Neuronal stem cell (in vitro differentiated cells): ENCODE measurements around the gene MTUS2.

Experiments
- DNase-seq: peaks from one replicate; pipeline ENCODE4 v3.0.0-alpha.2; 2013; ENCODE audit warnings: low spot score
- H2AFZ ChIP-seq: one replicate; pipeline ENCODE4 v1.6.1; 2013; ENCODE audit warnings: mild to moderate bottlenecking, low read length, inconsistent platforms
- H2AK5ac ChIP-seq: 2 replicates; pipeline ENCODE4 v1.6.1; 2013; ENCODE audit warnings: low read depth, mild to moderate bottlenecking, inconsistent platforms, low read length, moderate library complexity, mixed read lengths
- H2BK120ac ChIP-seq: 2 replicates; pipeline ENCODE4 v1.6.1; 2013; ENCODE audit warnings: low read depth, mild to moderate bottlenecking, inconsistent platforms, low read length, moderate library complexity, mixed read lengths
- H2BK12ac ChIP-seq: one replicate; pipeline ENCODE4 v1.6.1; 2013; ENCODE audit warnings: low read length, inconsistent platforms
- H2BK15ac ChIP-seq: 2 replicates; pipeline ENCODE4 v1.6.1; 2013; ENCODE audit warnings: mild to moderate bottlenecking, low read length, inconsistent platforms, mixed read lengths
- H2BK5ac ChIP-seq: one replicate; pipeline ENCODE4 v1.6.1; 2013; ENCODE audit warnings: inconsistent platforms, mild to moderate bottlenecking, low read length, moderate library complexity
- H3K14ac ChIP-seq: one replicate; pipeline ENCODE4 v1.6.1; 2013; ENCODE audit warnings: low read length, inconsistent platforms
- H3K18ac ChIP-seq: 2 replicates; pipeline ENCODE4 v1.6.1; 2013; ENCODE audit warnings: low read length, inconsistent platforms
- H3K23ac ChIP-seq: 2 replicates; pipeline ENCODE4 v1.6.1; 2013; ENCODE audit warnings: low read depth, mild to moderate bottlenecking, mixed read lengths, low read length, inconsistent platforms; ENCODE audit not compliant: poor library complexity
- H3K27ac ChIP-seq: replicated peaks from 3 replicates; pipeline ENCODE4 v1.5.1; 2013; ENCODE audit warnings: low read length, inconsistent platforms
- H3K27me3 ChIP-seq, 3 experiments: 2 replicates each; pipeline ENCODE4 v1.6.1; 2013; ENCODE audit warnings: low read length in 3 of 3, mild to moderate bottlenecking in 2 of 3, inconsistent platforms in 1 of 3, low read depth in 1 of 3, mixed read lengths in 1 of 3, moderate library complexity in 1 of 3; ENCODE audit not compliant: control insufficient read depth in 3 of 3, insufficient read depth in 3 of 3
- H3K36me3 ChIP-seq, 2 donors: replicated peaks in 1 of 2; 2 replicates each; pipeline ENCODE4 v1.6.1; 2013; ENCODE audit warnings: low read length in 2 of 2; ENCODE audit not compliant: control insufficient read depth in 2 of 2, insufficient read depth in 2 of 2
- H3K4ac ChIP-seq: 2 replicates; pipeline ENCODE4 v1.6.1; 2013; ENCODE audit warnings: inconsistent platforms, mild to moderate bottlenecking, low read length, moderate library complexity
- H3K4me1 ChIP-seq, 2 donors: 1 replicate in 1 of 2; 2 replicates in 1 of 2; pipeline ENCODE4 v1.6.1; 2013; ENCODE audit warnings: low read length in 2 of 2, low read depth in 1 of 2; ENCODE audit not compliant: control insufficient read depth in 2 of 2, insufficient read depth in 1 of 2
- H3K4me2 ChIP-seq: one replicate; pipeline ENCODE4 v1.6.1; 2013; ENCODE audit warnings: mild to moderate bottlenecking, low read length, inconsistent platforms; ENCODE audit not compliant: insufficient read depth, poor library complexity, severe bottlenecking
- H3K4me3 ChIP-seq, 2 donors: 2 replicates each; pipeline ENCODE4 v1.5.1; 2013; ENCODE audit warnings: low read length in 2 of 2, mild to moderate bottlenecking in 2 of 2, inconsistent platforms in 1 of 2, moderate library complexity in 1 of 2
- H3K79me1 ChIP-seq: one replicate; pipeline ENCODE4 v1.6.1; 2013; ENCODE audit warnings: low read depth, mild to moderate bottlenecking, inconsistent platforms, low read length, moderate library complexity
- H3K9ac ChIP-seq: one replicate; pipeline ENCODE4 v1.6.1; 2013; ENCODE audit warnings: mild to moderate bottlenecking, low read depth, low read length, inconsistent platforms; ENCODE audit not compliant: poor library complexity
- H3K9me3 ChIP-seq, 2 donors: replicated peaks in 1 of 2; 2 replicates each; pipeline versions ENCODE3 to v1.6.1; 2013; ENCODE audit warnings: low read length in 2 of 2, mild to moderate bottlenecking in 2 of 2, inconsistent platforms in 1 of 2, low read depth in 1 of 2, mixed read lengths in 1 of 2, moderate library complexity in 1 of 2; ENCODE audit not compliant: control insufficient read depth in 2 of 2, insufficient read depth in 1 of 2
- H4K8ac ChIP-seq: one replicate; pipeline ENCODE4 v1.6.1; 2013; ENCODE audit warnings: low read depth, mild to moderate bottlenecking, inconsistent platforms, low read length, moderate library complexity
- H4K91ac ChIP-seq: one replicate; pipeline ENCODE4 v1.6.1; 2013; ENCODE audit warnings: low read length, low read depth, mild to moderate bottlenecking, inconsistent platforms; ENCODE audit not compliant: poor library complexity
- WGBS, 2 donors: extraction: QIAGEN DNeasy Blood & Tissue Kit; methylation state at CpG; one replicate each; pipeline ENCODE4 v1.1.7; 2013; ENCODE audit warnings: missing lambda C conversion rate in 2 of 2, mixed read lengths in 1 of 2; ENCODE audit not compliant: insufficient read length in 2 of 2, insufficient replicate concordance in 1 of 2; ENCODE audit errors: extremely low coverage in 2 of 2; 5-methylcytosine and 5-hydroxymethylcytosine counted together

MTUS2 gene

DNA sequence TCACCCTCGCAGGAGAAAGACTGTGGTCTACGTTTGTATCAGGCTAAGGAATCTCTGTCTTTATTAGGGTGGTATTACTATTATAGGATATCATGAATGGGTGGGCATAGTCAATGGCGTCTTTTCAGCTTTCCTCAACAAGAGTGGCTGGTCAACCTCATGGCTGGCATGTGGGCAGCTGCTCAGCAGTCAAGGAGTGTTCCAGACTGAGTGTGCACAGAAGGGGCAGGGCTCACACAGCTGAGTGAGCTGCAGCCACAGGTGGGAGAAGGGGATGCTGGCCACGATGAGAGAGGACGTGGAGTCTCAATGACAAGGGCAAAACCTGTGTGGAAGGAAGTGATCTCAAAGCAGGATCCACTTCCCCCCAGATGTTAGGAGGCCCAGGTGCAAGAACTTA lies 720.7 kb downstream of the MTUS2 start:
- Histone ChIP-seq H4K8ac (no peak overlapping the region), H3K9me3 (peaks cover 0 to 3% of the 10 kb centered on the region in 2 donors), H4K91ac (no peak overlapping the region), H3K27me3 (no peaks in the 10 kb centered on the region), H3K14ac (no peak overlapping the region), H3K4me2 (no peak overlapping the region), H3K36me3 (peaks cover 2 to 25% of the 10 kb centered on the region in 2 donors), H3K4ac (no peak overlapping the region), H2BK12ac (peak overlapping the region; percentile 27), H3K18ac (no peak overlapping the region), H3K79me1 (peaks cover 2% of the 10 kb centered on the region), H3K4me3 (no peak overlapping the region), H3K4me1 (peaks cover 0 to 8% of the 10 kb centered on the region in 2 donors), H3K27ac (no peak overlapping the region), H2AK5ac (no peak overlapping the region), H2BK15ac (no peak overlapping the region), H2AFZ (no peak overlapping the region), H3K23ac (no peak overlapping the region), H2BK120ac (no peak overlapping the region), H2BK5ac (no peak overlapping the region), H3K9ac (no peak overlapping the region)
- no peak for DNase-seq
- no CpG with 5 or more reads among the region's 5 CpGs for WGBS, 2 donors

DNA sequence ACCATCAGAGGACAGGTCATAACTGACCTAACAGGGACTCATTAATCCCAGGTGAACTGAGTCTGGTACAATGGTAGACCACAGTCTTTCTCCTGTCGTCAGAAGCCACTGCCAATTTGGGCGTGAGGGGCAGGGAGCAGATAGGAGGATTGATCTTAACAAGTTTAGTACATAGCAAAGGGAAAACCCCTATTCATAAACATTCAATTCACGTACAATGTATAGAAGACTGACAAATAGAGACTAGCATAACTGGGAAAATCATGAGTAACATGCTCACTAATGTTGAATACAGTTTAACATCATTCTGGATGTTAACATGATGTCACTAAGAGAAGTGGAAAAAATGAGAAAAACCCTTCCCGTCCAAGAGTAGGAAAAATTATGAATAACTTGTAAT lies 721.3 kb downstream of the MTUS2 start:
- Histone ChIP-seq H3K9me3 (peaks cover 0 to 3% of the 10 kb centered on the region in 2 donors), H4K91ac (no peak overlapping the region), H4K8ac (no peak overlapping the region), H2BK15ac (no peak overlapping the region), H3K14ac (no peak overlapping the region), H2BK120ac (no peak overlapping the region), H3K79me1 (peaks cover 2% of the 10 kb centered on the region), H3K18ac (no peak overlapping the region), H3K27ac (no peak overlapping the region), H3K4me3 (no peak overlapping the region), H3K27me3 (no peaks in the 10 kb centered on the region), H2BK12ac (no peak overlapping the region), H3K4me1 (peaks cover 0 to 8% of the 10 kb centered on the region in 2 donors), H3K4me2 (no peak overlapping the region), H3K4ac (no peak overlapping the region), H3K23ac (no peak overlapping the region), H3K9ac (no peak overlapping the region), H2BK5ac (no peak overlapping the region), H2AFZ (no peak overlapping the region), H3K36me3 (peaks cover 2 to 21% of the 10 kb centered on the region in 2 donors), H2AK5ac (no peak overlapping the region)
- no peak for DNase-seq
- no CpG with 5 or more reads among the region's 4 CpGs for WGBS, 2 donors

DNA sequence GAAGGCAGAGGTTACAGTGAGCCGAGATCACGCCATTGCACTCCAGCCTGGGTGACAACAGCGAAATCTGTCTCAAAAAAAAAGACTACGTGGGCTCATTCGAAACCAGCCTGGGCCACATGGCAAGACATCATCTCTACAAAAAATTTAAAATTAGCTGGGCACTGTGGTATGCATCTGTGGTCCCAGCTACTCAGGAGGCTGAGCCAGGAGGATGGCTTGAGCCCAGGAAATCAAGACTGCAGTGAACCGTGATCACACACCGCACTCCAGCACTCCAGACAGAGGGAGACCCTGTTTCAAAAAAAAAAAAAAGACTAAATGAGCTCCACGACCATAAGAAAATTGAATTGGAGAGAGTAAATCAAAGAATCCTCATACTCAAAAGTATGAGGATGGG lies 722.2 kb downstream of the MTUS2 start:
- Histone ChIP-seq H2BK12ac (no peak overlapping the region), H2AFZ (no peak overlapping the region), H2BK15ac (no peak overlapping the region), H2BK5ac (no peak overlapping the region), H3K18ac (no peak overlapping the region), H2BK120ac (no peak overlapping the region), H3K4me2 (no peak overlapping the region), H3K4ac (no peak overlapping the region), H3K27ac (no peak overlapping the region), H3K9me3 (peaks cover 0 to 3% of the 10 kb centered on the region in 2 donors), H4K91ac (no peak overlapping the region), H2AK5ac (no peak overlapping the region), H3K14ac (no peak overlapping the region), H3K27me3 (no peaks in the 10 kb centered on the region), H3K4me1 (peaks cover 0 to 11% of the 10 kb centered on the region in 2 donors), H4K8ac (no peak overlapping the region), H3K4me3 (no peak overlapping the region), H3K9ac (no peak overlapping the region), H3K23ac (no peak overlapping the region), H3K36me3 (peaks cover 0 to 15% of the 10 kb centered on the region in 2 donors), H3K79me1 (peaks cover 5% of the 10 kb centered on the region)
- DNase-seq: no peak
- WGBS, 2 donors: no CpG with 5 or more reads among the region's 8 CpGs

DNA sequence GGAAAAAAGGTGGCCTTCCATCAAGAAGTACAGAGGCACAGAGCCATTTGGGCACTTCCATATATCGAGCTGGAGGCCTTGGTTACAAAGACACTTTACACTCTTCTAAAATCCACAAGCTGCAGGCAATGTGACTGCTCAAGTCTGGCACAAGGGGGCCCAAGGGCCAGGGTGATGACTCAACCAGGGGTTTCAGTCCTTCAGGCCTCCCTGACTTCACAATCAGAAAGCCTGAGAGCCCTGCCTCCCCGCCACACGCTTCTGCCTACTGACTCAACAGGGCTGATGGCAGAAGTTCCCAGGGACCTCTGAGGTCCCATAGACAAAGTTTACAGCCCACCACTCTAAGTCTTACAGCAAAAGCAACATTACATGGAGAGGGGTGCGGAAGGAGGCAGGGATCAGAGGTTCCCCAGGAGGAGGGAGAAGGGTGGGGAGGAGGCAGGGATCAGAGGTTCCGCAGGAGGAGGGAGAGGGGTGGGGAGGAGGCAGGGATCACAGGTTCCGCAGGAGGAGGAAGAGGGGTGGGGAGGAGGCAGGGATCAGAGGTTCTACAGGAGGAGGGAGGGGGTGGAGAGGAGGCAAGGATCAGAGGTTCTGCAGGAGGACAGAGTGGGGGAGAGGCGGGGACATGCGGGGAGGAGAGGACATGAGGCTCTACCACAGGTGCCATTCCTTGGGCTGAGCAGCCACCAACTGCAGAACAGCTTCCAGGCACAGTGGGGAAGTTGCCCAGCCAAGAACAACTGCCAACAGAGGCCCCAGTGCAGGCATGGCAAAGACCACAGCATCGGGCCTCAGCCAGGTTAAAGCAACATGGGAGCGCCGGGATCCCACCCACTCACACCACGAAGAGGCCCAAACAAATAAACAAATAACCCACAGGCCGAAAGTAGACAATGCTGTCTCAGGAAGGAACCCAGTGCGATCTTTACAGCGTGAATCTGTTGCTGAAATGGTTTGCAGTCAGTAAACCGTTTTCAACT lies 723.4 kb downstream of the MTUS2 start:
- no peak overlapping the region for H4K8ac ChIP-seq
- no peak overlapping the region for H3K4me2 ChIP-seq
- H2BK15ac ChIP-seq: no peak overlapping the region
- peaks cover 3% of the 10 kb centered on the region for H3K79me1 ChIP-seq
- H2AK5ac ChIP-seq: no peak overlapping the region
- no peak overlapping the region for H3K23ac ChIP-seq
- H3K27ac ChIP-seq: no peak overlapping the region
- H3K27me3 ChIP-seq: no peaks in the 10 kb centered on the region
- H3K4me3 ChIP-seq: no peak overlapping the region
- no peak overlapping the region for H4K91ac ChIP-seq
- H2BK12ac ChIP-seq: no peak overlapping the region
- H3K4me1 ChIP-seq: peaks cover 0 to 11% of the 10 kb centered on the region in 2 donors
- H3K18ac ChIP-seq: no peak overlapping the region
- H2AFZ ChIP-seq: no peak overlapping the region
- no peak overlapping the region for H3K9ac ChIP-seq
- no peak overlapping the region for H2BK5ac ChIP-seq
- peaks cover 0 to 19% of the 10 kb centered on the region in 2 donors for H3K36me3 ChIP-seq
- peaks cover 0 to 3% of the 10 kb centered on the region in 2 donors for H3K9me3 ChIP-seq
- H3K4ac ChIP-seq: no peak overlapping the region
- WGBS, 2 donors: no CpG with 5 or more reads among the region's 16 CpGs
- H2BK120ac ChIP-seq: no peak overlapping the region
- H3K14ac ChIP-seq: peak overlapping the region; percentile 61
- no peak for DNase-seq
